Lower leg skin (tissue), 3 donors: ENCODE measurements around the gene COPS7A.

Source experiments
- POLR2A ChIP-seq, 2 donors: fragments of 450-650 bp; IDR thresholded peaks; one replicate each; pipeline ENCODE4 v1.6.1; 2016 to 2017; ENCODE audit warnings: antibody characterized with exemption in 2 of 2, mild to moderate bottlenecking in 1 of 2, moderate library complexity in 1 of 2
- TF ChIP-seq, protein P1 (sequence below), 3 donors: fragments of 450-650 bp; IDR thresholded peaks; one replicate each; pipeline ENCODE4 v1.5.1; 2016; ENCODE audit warnings: antibody characterized with exemption in 3 of 3, mild to moderate bottlenecking in 3 of 3, moderate library complexity in 2 of 3

GRCh38 chr12:6772726-6773589 is 49.1 kb downstream of the COPS7A start:
- TF ChIP-seq, protein P1, sequence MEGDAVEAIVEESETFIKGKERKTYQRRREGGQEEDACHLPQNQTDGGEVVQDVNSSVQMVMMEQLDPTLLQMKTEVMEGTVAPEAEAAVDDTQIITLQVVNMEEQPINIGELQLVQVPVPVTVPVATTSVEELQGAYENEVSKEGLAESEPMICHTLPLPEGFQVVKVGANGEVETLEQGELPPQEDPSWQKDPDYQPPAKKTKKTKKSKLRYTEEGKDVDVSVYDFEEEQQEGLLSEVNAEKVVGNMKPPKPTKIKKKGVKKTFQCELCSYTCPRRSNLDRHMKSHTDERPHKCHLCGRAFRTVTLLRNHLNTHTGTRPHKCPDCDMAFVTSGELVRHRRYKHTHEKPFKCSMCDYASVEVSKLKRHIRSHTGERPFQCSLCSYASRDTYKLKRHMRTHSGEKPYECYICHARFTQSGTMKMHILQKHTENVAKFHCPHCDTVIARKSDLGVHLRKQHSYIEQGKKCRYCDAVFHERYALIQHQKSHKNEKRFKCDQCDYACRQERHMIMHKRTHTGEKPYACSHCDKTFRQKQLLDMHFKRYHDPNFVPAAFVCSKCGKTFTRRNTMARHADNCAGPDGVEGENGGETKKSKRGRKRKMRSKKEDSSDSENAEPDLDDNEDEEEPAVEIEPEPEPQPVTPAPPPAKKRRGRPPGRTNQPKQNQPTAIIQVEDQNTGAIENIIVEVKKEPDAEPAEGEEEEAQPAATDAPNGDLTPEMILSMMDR (IDR thresholded peaks at IDR 0.05): no peak
- no peak for TF ChIP-seq POLR2A (IDR thresholded peaks at IDR 0.05)
